ENCODE results near the gene CCDC66. TPM values are rescaled to one million over a fixed set of nuclear protein-coding genes. Genes with fewer than 3 reads are reported as not detected.
A peak's percentile ranks its signal among the peaks of the same experiment; 100 is the strongest.

CCDC66 gene
- total RNA-seq, 4 donors from 2014 or later: 7.9 to 14.5 (median 9.3) TPM

DNA sequence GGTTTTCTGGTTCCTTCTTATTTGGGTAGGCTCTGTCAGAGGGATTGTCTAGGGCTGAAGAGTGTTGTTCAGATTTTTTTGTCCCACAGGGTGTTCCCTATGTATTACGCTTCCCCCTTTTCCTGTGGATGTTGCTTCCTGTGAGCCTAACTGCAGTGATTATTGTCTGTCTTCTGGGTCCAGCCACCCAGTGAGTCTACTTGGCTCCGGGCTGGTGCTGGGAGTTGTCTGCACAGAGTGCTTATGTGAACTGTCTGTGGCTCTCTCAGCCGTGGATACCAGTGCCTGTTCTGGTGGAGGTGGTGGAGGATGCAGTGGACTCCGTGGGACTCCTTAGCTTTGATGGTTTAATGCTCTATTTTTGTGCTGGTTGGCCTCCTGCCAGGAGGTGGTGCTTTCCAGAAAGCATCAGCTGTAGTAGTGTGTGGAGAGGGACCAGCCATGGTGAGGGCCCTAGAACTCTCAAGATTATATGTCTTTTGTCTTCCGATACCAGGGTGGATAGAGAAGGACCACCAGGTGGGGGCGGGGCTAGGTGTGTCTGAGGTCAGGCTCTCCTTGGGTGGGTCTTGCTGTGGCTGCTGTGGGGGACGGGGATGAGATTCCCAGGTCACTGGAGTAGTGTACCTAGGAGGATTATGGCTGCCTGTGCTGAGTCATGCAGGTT lies 53.8 kb downstream of the CCDC66 start:
- Histone ChIP-seq H3K9me3 (no peaks in the 10 kb centered on the region), H3K27ac (no peak overlapping the region), H3K27me3 (no peaks in the 10 kb centered on the region), H3K36me3 (peaks cover 0 to 33% of the 10 kb centered on the region in 2 donors), H3K4me1 (no peaks in the 10 kb centered on the region), H3K4me3 (no peak overlapping the region)
- no peak for DNase-seq
- in situ Hi-C loops (cut with MboI; ENCODE audit: low sequenced_read_pairs in 4 of 4) (no loop called here), intact Hi-C loops (cut with DNase I; ENCODE audit: low total_unique reads) (no loop called here)
- TF ChIP-seq, protein P1, sequence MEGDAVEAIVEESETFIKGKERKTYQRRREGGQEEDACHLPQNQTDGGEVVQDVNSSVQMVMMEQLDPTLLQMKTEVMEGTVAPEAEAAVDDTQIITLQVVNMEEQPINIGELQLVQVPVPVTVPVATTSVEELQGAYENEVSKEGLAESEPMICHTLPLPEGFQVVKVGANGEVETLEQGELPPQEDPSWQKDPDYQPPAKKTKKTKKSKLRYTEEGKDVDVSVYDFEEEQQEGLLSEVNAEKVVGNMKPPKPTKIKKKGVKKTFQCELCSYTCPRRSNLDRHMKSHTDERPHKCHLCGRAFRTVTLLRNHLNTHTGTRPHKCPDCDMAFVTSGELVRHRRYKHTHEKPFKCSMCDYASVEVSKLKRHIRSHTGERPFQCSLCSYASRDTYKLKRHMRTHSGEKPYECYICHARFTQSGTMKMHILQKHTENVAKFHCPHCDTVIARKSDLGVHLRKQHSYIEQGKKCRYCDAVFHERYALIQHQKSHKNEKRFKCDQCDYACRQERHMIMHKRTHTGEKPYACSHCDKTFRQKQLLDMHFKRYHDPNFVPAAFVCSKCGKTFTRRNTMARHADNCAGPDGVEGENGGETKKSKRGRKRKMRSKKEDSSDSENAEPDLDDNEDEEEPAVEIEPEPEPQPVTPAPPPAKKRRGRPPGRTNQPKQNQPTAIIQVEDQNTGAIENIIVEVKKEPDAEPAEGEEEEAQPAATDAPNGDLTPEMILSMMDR (IDR thresholded peaks at IDR 0.05 in 4 of 5, conservative IDR thresholded peaks at IDR 0.05 in 1 of 5): no peak
- no peak for TF ChIP-seq POLR2A (IDR thresholded peaks at IDR 0.05)
- no peak for ATAC-seq

DNA sequence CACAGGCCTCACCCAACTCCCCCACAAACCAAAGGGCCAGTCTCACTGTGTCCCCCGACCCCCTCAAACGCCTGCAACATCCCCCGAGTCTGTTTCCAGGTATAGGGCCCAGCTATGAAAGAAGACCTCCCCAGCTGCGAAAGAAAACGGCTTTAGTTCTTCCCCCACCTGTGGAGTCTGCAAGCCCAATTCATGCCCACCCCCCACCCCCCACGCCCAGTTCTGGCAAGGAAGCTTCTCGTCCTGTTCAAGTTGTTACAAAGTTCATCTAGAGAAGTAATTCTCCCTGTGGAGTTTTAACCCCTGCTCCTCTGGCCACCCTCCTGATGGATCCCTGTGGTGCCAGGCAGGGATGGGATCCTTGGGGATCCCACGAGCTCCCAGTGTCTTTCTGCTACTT lies 54.4 kb downstream of the CCDC66 start:
- Histone ChIP-seq H3K27me3 (no peaks in the 10 kb centered on the region), H3K9me3 (no peaks in the 10 kb centered on the region), H3K4me1 (no peaks in the 10 kb centered on the region), H3K27ac (no peak overlapping the region), H3K36me3 (peaks cover 0 to 27% of the 10 kb centered on the region in 2 donors), H3K4me3 (no peak overlapping the region)
- TF ChIP-seq, protein P1 (IDR thresholded peaks at IDR 0.05 in 4 of 5, conservative IDR thresholded peaks at IDR 0.05 in 1 of 5): no peak
- no peak for TF ChIP-seq POLR2A (IDR thresholded peaks at IDR 0.05)
- ATAC-seq: no peak
- intact Hi-C loops (cut with DNase I; ENCODE audit: low total_unique reads): no loop called here
- in situ Hi-C loops (cut with MboI; ENCODE audit: low sequenced_read_pairs in 4 of 4): no loop called here
- DNase-seq: no peak

DNA sequence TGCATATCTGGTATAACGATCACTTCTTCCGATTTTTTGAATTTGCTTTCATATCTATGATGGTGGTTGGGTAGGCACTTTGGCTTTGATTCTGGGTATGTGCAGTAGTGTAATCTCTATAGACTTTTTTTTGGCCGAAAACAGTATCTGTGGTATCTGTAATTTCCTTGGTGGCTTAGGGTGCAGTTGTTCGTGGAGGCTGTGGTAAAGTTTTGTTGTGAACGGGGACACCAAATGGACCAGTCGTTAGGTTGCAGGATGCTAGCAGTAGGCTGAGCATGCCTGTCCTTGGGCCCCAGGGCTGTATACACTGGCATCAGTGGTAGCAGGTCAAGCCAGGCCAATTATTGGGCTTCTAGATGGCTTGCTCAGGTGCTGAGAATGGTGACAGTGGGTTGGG lies 55.2 kb downstream of the CCDC66 start:
- H3K4me1 ChIP-seq: no peaks in the 10 kb centered on the region
- no peak for ATAC-seq
- no peak overlapping the region for H3K27ac ChIP-seq
- in situ Hi-C loops (cut with MboI; ENCODE audit: low sequenced_read_pairs in 4 of 4) (no loop called here), intact Hi-C loops (cut with DNase I; ENCODE audit: low total_unique reads) (no loop called here)
- H3K36me3 ChIP-seq: peaks cover 0 to 27% of the 10 kb centered on the region in 2 donors
- no peaks in the 10 kb centered on the region for H3K27me3 ChIP-seq
- no peak for DNase-seq
- no peak for TF ChIP-seq POLR2A (IDR thresholded peaks at IDR 0.05)
- TF ChIP-seq, protein P1 (IDR thresholded peaks at IDR 0.05 in 4 of 5, conservative IDR thresholded peaks at IDR 0.05 in 1 of 5): no peak
- H3K4me3 ChIP-seq: no peak overlapping the region
- no peaks in the 10 kb centered on the region for H3K9me3 ChIP-seq

DNA sequence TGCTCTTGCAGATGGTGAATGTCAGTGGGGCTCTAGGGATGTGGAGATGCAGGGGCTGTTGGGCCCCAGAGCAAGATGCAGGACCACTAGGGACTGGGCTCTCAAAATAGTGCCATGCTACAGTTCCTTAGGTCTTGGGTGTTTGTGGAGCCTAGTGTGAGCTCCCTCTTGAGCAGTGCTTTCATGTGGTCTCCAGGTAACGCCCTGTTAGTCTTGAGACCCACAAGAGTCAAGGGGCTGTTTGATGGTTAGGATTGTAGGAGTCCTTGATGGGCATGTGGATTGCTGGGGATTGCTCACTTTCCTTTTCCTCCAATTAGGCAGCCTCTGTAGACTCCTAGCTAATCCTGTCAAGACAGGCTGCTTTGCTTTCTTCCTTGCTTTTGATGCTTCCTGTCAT lies 56.0 kb downstream of the CCDC66 start:
- intact Hi-C loops (cut with DNase I; ENCODE audit: low total_unique reads) (no loop called here), in situ Hi-C loops (cut with MboI; ENCODE audit: low sequenced_read_pairs in 4 of 4) (no loop called here)
- no peak overlapping the region for H3K27ac ChIP-seq
- DNase-seq (no peak), ATAC-seq (peak in 1 of 2 donors; percentile 14)
- no peaks in the 10 kb centered on the region for H3K27me3 ChIP-seq
- H3K9me3 ChIP-seq: no peaks in the 10 kb centered on the region
- peaks cover 0 to 34% of the 10 kb centered on the region in 2 donors for H3K36me3 ChIP-seq
- no peak overlapping the region for H3K4me3 ChIP-seq
- TF ChIP-seq POLR2A (IDR thresholded peaks at IDR 0.05): no peak
- TF ChIP-seq, protein P1 (IDR thresholded peaks at IDR 0.05 in 4 of 5, conservative IDR thresholded peaks at IDR 0.05 in 1 of 5): no peak
- H3K4me1 ChIP-seq: no peaks in the 10 kb centered on the region
